ENCODE results near the gene TSEN54.

Gene TSEN54

GRCh38 chr17:75542728-75543336 is 26.5 kb downstream of the TSEN54 start:
- Histone ChIP-seq H3K9me2 (replicated peaks; ENCODE audit: insufficient read depth, low read length) (no peaks in the 10 kb centered on the region), H3K27ac (ENCODE audit: low read depth, low read length) (no peak overlapping the region), H3K4me2 (ENCODE audit: low read depth, low read length, poor library complexity, severe bottlenecking) (no peak overlapping the region), H3K27me3 (ENCODE audit: low read length) (no peaks in the 10 kb centered on the region), H2AFZ (ENCODE audit: low read depth, low read length, severe bottlenecking) (no peak overlapping the region), H3K4me3 (ENCODE audit: insufficient read depth, low read length, poor library complexity, severe bottlenecking) (no peak overlapping the region), H3K36me3 (ENCODE audit: low read length) (no peaks in the 10 kb centered on the region), H4K20me1 (ENCODE audit: low read depth, low read length) (no peaks in the 10 kb centered on the region), H3K79me2 (ENCODE audit: insufficient read depth, low read length) (no peaks in the 10 kb centered on the region), H3K9ac (ENCODE audit: low read length) (no peak overlapping the region), H3K9me3 (ENCODE audit: insufficient read depth, low read length) (no peaks in the 10 kb centered on the region), H3F3A (ENCODE audit: insufficient read depth) (no peaks in the 10 kb centered on the region)
- TF ChIP-seq CTCF (IDR thresholded peaks at IDR 0.05; ENCODE audit: insufficient read depth, low read length, poor library complexity, severe bottlenecking) (no peak), EZH2phosphoT487 (conservative IDR thresholded peaks at IDR 0.05; ENCODE audit: low read length) (no peak)

DNA sequence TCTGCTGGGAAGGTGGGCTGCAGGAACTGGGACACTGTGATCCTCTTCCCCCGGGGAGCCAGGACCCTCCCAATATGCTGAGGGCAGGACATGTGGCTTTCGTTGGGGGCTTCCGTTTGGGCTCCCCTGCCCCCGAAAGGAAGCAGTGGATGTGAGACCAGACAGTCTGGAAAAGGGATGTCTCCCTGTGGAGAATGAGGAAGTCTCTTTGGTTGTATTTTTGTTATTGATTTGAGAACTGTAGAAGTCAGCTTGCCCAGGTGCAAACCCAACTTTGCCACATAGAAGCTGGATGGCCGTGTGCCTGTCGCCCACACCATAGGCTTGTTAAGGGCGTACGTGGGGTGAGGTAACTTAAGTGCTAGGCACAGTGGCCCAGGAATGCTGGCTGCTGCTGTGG is 27.9 kb downstream of the TSEN54 start:
- Histone ChIP-seq H3K79me2 (ENCODE audit: insufficient read depth, low read length) (no peaks in the 10 kb centered on the region), H3K4me2 (ENCODE audit: low read depth, low read length, poor library complexity, severe bottlenecking) (no peak overlapping the region), H3K9me2 (replicated peaks; ENCODE audit: insufficient read depth, low read length) (no peaks in the 10 kb centered on the region), H3K36me3 (ENCODE audit: low read length) (no peaks in the 10 kb centered on the region), H3F3A (ENCODE audit: insufficient read depth) (no peaks in the 10 kb centered on the region), H3K9ac (ENCODE audit: low read length) (no peak overlapping the region), H3K27me3 (ENCODE audit: low read length) (no peaks in the 10 kb centered on the region), H4K20me1 (ENCODE audit: low read depth, low read length) (no peaks in the 10 kb centered on the region), H3K27ac (ENCODE audit: low read depth, low read length) (no peak overlapping the region), H2AFZ (ENCODE audit: low read depth, low read length, severe bottlenecking) (no peak overlapping the region), H3K4me3 (ENCODE audit: insufficient read depth, low read length, poor library complexity, severe bottlenecking) (no peak overlapping the region), H3K9me3 (ENCODE audit: insufficient read depth, low read length) (no peaks in the 10 kb centered on the region)
- TF ChIP-seq EZH2phosphoT487 (conservative IDR thresholded peaks at IDR 0.05; ENCODE audit: low read length) (no peak), CTCF (IDR thresholded peaks at IDR 0.05; ENCODE audit: insufficient read depth, low read length, poor library complexity, severe bottlenecking) (no peak)

- Histone ChIP-seq H3K9me3 (ENCODE audit: insufficient read depth, low read length) (no peaks in the 10 kb centered on the region), H3K27me3 (ENCODE audit: low read length) (no peaks in the 10 kb centered on the region), H3F3A (ENCODE audit: insufficient read depth) (no peaks in the 10 kb centered on the region), H3K9me2 (replicated peaks; ENCODE audit: insufficient read depth, low read length) (no peaks in the 10 kb centered on the region), H4K20me1 (ENCODE audit: low read depth, low read length) (no peaks in the 10 kb centered on the region), H3K9ac (ENCODE audit: low read length) (no peak overlapping the region), H3K27ac (ENCODE audit: low read depth, low read length) (no peak overlapping the region), H3K79me2 (ENCODE audit: insufficient read depth, low read length) (no peaks in the 10 kb centered on the region), H3K4me2 (ENCODE audit: low read depth, low read length, poor library complexity, severe bottlenecking) (no peak overlapping the region), H2AFZ (ENCODE audit: low read depth, low read length, severe bottlenecking) (no peak overlapping the region), H3K36me3 (ENCODE audit: low read length) (no peaks in the 10 kb centered on the region), H3K4me3 (ENCODE audit: insufficient read depth, low read length, poor library complexity, severe bottlenecking) (no peak overlapping the region)
- TF ChIP-seq CTCF (IDR thresholded peaks at IDR 0.05; ENCODE audit: insufficient read depth, low read length, poor library complexity, severe bottlenecking) (no peak), EZH2phosphoT487 (conservative IDR thresholded peaks at IDR 0.05; ENCODE audit: low read length) (no peak)
Measured at GRCh38 chr17:75546181-75546580, 29.9 kb downstream of the TSEN54 start.
